Stimulated activated naive CD4-positive, alpha-beta T cell (primary cell): Measurements from ENCODE around the gene SPC24.
A peak's percentile ranks its signal among the peaks of the same experiment; 100 is the strongest.
"Not testable (repeated sequence)": the region's sequence is repeated elsewhere in the genome, so short reads cannot be mapped to it uniquely, and the experiment has no call there.

Experiments used
- DNase-seq, 6 experiments: peaks; one replicate each; lab custom pipeline; 2025; lab: John Stamatoyannopoulos, UW

Gene SPC24

DNA sequence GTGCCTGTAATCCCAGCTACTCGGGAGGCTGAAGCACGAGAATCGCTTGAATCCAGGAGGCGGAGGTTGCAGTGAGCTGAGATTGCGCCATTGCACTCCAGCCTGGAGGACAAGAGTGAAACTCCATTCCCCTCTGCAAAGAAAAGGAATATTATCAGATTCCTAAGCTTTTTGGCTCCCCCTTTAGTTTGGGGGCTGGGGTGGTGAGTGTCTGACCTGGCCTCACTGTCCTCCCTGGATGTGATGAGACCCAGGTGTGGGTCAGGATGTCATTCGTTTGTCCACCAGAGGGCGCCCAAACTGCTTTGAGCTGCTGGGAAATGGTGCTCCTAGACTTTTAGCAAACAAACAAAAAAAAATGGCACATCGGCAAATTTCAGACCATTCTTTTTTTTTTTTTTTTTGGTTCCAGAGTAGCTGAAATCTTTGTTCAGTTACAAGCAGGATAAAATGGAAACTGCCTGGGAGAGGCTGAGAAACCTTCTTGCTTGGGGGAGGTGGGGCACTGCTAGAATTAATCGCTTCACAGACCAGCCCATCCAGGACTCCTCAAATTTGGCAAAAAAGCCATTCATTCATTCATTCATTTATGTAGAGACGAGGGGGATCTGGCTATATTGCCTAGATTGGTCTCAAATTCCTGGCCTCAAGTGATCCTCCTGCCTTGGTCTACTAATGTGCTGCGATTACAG is 29.4 kb downstream of the SPC24 start:
- peak; percentile 31 to 76 (median 60) for DNase-seq

DNA sequence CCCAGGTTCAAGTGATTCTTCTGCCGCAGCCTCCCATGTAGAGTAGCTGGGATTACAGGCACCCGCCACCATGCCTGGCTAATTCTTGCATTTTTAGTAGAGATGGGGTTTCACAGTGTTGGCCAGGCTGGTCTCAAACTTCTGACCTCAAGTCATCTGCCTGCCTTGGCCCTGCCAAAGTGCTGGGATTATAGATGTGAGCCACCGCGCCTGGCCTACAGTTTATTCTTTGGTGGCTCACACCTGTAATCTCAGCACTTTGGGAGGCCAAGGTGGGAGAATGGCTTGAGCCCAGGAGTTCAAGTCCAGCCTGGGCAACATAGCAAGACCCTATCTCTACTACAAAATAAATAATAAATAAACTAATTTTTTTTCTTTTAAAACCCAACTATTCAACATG is 31.4 kb downstream of the SPC24 start:
- not testable (repeated sequence) for DNase-seq

DNA sequence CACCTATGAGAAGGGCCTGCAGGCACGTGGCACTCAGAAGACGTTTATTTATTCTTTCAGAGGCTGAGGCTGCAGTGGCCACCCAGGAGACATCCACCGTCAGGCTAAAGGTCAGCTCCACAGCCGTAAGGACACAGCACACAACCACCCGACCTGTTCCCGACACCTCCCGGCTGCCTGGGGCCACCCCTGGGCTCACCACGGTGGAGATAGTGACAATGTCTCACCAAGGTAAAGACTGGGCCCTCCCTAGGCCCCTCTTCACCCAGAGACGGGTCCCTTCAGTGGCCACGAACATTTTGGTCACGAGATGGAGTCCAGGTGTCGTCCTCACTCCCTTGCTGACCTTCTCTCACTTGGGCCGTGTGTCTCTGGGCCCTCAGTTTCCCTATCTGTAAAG is 32.5 kb downstream of the SPC24 start:
- no peak for DNase-seq

DNA sequence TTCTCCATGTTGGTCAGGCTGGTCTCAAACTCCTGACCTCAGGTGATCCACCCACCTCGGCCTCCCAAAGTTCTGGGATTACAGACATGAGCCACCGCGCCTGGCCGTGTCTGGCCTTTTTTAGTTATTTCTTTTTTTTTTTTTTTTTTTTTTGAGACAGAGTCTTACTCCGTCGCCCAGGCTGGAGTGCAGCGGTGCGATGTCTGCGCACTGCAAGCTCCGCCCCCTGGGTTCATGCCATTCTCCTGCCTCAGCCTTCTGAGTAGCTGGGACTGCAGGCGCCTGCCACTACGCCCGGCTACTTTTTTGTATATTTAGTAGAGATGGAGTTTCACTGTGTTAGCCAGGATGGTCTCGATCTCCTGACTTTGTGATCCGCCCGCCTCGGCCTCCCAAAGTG is 33.6 kb downstream of the SPC24 start:
- not testable (repeated sequence) for DNase-seq

DNA sequence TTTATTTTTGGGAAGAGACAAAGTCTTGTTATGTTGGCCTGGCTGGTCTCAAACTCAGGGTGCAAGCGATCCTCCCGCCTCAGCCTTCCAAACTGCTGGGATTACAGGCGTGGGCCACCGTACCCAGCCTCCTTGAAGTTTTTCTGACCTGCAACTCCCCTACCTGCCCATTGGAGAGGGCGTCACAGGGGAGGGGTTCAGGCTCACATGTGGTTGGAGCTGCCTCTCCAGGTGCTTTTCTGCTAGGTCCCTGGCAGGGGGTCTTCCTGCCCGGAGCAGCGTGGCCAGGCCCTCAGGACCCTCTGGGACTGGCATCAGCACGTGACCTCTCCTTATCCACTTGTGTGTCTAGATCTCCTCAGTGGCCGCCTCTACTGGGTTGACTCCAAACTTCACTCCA is 39.1 kb downstream of the SPC24 start:
- DNase-seq = no peak

DNA sequence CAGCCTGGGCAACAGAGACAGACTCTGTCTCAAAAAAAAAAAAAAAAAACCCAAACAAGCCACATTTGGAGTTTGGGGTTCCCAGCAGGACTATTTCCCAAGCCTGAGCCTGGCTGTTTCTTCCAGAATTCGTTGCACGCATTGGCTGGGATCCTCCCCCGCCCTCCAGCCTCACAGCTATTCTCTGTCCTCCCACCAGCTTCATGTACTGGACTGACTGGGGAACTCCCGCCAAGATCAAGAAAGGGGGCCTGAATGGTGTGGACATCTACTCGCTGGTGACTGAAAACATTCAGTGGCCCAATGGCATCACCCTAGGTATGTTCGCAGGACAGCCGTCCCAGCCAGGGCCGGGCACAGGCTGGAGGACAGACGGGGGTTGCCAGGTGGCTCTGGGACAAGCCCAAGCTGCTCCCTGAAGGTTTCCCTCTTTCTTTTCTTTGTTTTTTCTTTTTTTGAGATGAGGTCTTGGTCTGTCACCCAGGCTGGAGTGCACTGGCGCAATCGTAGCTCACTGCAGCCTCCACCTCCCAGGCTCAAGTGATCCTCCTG is 39.6 kb downstream of the SPC24 start:
- DNase-seq = no peak

DNA sequence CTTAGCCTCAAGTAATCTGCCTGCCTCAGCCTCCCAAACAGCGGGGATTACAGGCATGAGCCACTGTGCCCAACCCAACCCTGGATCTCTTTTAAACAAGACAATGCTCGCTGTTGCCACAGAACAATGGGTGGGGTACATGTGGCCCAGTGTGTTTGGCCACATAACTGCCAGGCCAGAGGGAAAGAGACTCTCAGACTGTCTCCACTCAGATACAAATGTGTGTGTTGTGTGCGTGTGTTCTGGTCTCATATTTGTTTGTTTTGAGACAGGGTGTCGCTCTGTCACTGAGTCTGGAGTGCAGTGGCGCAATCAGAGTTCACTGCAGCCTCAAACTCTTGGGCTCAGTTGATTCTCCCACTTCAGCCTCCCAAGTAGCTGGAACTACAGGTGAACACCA is 40.5 kb downstream of the SPC24 start:
- no peak for DNase-seq

DNA sequence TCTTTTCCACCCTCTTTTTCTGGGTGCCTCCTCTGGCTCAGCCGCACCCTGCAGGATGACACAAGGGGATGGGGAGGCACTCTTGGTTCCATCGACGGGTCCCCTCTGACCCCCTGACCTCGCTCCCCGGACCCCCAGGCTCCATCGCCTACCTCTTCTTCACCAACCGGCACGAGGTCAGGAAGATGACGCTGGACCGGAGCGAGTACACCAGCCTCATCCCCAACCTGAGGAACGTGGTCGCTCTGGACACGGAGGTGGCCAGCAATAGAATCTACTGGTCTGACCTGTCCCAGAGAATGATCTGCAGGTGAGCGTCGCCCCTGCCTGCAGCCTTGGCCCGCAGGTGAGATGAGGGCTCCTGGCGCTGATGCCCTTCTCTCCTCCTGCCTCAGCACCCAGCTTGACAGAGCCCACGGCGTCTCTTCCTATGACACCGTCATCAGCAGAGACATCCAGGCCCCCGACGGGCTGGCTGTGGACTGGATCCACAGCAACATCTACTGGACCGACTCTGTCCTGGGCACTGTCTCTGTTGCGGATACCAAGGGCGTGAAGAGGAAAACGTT is 42.4 kb downstream of the SPC24 start:
- no peak for DNase-seq

DNA sequence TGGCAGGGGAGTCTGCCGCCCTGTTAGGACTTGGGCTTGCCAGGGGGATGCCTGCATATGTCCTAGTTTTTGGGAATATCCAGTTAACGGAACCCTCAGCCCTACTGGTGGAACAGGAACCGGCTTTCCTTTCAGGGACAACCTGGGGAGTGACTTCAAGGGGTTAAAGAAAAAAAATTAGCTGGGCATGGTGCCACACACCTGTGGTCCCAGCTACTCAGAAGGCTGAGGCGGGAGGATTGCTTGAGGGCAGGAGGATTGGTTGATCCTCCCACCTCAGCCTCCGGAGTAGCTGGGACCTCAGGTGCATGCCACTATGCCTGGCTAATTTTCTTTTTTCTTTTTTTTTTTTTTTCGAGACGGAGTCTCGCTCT is 43.8 kb downstream of the SPC24 start:
- no peak for DNase-seq

DNA sequence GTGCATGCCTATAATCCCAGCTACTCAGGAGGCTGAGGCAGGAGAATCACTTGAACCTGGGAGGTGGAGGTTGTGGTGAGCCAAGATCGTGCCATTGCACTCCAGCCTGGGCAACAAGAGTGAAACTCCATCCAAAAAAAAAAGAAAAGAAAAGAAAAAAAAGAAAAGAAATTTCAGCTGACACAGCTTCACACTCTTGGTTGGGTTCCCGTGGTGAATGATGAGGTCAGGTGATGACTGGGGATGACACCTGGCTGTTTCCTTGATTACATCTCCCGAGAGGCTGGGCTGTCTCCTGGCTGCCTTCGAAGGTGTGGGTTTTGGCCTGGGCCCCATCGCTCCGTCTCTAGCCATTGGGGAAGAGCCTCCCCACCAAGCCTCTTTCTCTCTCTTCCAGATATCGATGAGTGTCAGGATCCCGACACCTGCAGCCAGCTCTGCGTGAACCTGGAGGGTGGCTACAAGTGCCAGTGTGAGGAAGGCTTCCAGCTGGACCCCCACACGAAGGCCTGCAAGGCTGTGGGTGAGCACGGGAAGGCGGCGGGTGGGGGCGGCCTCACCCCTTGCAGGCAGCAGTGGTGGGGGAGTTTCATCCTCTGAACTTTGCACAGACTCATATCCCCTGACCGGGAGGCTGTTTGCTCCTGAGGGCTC is 44.3 kb downstream of the SPC24 start:
- DNase-seq = no peak

DNA sequence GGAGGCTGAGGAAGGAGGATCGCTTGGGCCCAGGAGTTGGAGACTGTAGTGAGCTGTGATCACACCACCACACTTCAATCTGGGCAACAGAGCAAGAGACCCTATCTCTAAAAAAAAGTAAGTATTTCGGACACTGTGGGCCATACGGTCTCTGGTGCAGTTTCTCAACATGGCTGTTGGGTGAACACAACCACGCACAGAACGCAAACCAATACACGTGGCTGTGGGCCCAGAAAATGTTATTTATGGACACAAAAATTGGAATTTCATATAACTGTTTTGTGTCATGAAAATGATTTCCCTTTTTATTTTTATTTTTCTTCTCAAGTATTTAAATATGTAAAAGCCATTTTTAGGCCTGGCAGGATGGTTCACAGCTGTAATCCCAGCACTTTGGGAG is 46.8 kb downstream of the SPC24 start:
- DNase-seq = no peak

DNA sequence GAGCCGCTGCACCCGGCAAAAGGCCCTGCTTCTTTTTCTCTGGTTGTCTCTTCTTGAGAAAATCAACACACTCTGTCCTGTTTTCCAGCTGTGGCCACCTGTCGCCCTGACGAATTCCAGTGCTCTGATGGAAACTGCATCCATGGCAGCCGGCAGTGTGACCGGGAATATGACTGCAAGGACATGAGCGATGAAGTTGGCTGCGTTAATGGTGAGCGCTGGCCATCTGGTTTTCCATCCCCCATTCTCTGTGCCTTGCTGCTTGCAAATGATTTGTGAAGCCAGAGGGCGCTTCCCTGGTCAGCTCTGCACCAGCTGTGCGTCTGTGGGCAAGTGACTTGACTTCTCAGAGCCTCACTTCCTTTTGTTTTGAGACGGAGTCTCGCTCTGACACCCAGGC is 49.1 kb downstream of the SPC24 start:
- DNase-seq = no peak

DNA sequence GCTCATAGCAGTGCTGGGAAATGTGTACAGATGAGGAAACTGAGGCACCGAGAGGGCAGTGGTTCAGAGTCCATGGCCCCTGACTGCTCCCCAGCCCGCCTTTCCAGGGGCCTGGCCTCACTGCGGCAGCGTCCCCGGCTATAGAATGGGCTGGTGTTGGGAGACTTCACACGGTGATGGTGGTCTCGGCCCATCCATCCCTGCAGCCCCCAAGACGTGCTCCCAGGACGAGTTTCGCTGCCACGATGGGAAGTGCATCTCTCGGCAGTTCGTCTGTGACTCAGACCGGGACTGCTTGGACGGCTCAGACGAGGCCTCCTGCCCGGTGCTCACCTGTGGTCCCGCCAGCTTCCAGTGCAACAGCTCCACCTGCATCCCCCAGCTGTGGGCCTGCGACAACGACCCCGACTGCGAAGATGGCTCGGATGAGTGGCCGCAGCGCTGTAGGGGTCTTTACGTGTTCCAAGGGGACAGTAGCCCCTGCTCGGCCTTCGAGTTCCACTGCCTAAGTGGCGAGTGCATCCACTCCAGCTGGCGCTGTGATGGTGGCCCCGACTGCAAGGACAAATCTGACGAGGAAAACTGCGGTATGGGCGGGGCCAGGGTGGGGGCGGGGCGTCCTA is 50.5 kb downstream of the SPC24 start:
- DNase-seq = no peak

DNA sequence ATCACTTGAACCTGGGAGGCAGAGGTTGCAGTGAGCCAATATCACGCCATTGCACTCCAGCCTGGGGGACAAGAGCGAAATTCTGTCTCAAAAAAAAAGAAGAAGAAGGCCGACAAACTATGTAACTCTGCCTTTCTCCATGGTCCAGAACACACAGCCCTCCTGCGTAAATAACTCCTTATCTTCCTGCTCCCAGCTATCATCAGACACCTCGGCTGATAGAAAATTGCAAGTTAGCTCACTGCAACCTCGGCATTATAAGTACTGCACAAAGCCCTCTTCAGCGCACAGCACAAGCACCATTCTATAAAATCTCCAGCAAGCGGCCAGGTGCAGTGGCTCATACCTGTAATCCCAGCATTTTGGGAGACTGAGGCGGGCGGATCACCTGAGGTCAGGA is 51.9 kb downstream of the SPC24 start:
- DNase-seq = not testable (repeated sequence)

DNA sequence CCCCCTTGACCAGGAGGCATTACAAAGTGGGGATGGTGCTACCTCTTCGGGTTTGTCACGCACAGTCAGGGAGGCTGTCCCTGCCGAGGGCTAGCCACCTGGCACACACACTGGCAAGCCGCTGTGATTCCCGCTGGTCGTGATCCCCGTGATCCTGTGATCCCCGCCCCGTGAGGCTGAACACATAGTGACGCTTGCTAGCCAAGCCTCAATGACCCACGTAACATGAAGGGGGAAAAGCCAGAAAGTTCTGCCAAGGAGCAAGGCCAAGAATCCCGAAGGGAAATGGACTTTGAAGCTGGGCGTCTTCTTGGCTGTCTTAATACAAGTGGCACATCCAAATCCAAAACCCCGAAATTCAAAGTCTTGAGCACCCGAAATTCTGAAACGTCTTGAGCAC is 52.6 kb downstream of the SPC24 start:
- DNase-seq = no peak

DNA sequence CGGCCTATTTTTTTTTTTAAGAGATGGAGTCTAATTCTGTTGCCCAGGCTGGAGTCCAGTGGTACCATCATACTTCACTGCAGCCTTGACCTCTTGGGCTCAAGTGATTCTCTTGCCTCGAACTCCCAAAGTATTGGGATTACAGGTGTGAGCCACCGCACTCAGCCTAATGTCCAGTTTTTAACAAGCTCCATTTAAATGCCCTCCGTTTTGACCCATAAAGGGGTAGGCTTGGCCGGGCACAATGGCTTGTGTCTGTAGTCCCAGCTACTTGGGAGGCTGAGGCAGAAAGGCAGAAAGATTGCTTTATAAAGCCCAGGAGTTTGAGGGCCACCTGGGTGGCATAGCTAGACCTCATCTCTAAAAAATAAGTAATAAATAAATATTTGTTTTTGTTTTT is 54.5 kb downstream of the SPC24 start:
- no peak for DNase-seq

DNA sequence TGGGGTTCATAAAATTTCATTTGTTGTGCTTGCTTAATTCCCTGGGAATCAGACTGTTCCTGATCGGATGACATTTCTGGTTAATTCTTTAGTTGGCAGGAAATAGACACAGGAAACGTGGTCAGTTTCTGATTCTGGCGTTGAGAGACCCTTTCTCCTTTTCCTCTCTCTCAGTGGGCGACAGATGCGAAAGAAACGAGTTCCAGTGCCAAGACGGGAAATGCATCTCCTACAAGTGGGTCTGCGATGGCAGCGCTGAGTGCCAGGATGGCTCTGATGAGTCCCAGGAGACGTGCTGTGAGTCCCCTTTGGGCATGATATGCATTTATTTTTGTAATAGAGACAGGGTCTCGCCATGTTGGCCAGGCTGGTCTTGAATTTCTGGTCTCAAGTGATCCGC is 55.5 kb downstream of the SPC24 start:
- DNase-seq = no peak

DNA sequence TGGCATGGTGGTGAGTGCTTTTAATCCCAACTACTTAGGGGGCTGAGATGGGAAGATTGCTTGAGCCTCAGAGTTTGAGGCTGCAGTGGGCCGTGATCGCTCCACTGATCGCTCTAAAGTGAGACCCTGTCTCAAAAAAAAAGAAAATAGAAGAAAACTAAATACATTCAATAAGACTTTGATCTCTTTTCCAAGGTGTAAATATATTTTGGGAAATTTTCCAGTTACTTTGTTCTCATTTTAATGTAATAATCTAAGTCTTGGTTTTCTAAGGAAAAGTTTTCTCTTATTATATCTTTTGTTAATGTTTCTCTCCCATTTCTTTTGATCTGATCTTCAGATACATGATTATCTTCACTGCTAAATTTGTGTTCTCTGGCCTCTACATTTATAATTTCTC is 56.7 kb downstream of the SPC24 start:
- DNase-seq = no peak

DNA sequence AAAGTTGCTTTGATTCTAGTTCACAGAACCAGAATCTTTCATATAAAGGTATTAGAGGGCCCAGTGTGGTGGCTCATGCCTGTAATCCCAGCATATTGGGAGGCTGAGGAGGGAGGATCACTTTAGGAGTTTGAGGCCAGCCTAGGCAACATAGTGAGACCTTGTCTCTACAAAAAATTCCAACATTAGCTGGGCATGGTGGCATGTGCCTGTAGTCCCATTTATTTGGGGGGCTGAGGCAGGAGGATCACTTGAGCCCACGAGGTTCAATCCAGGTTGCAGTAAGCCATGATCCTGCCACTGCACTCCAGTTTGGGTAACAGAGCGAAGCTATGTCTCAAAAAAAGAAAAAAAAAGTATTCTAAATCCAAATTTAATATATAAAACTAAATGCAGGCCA is 57.3 kb downstream of the SPC24 start:
- DNase-seq = no peak

DNA sequence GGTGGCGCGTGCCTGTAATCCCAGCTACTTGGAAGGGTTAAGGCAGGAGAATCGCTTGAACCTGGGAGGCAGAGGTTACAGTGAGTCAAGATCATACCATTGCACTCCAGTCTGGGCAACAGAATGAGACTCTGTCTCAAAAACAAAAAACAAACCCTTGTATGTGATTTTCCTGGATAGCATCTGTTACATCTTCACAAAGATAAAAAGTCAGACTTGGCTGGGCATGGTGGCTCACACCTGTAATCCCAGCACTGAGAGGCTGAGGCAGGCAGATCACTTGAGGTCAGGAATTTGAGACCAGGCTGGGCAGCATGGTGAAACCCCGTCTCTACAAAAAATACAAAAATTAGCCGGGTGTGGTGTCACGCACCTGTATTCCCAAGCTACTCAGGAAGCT is 58.2 kb downstream of the SPC24 start:
- DNase-seq = not testable (repeated sequence)

DNA sequence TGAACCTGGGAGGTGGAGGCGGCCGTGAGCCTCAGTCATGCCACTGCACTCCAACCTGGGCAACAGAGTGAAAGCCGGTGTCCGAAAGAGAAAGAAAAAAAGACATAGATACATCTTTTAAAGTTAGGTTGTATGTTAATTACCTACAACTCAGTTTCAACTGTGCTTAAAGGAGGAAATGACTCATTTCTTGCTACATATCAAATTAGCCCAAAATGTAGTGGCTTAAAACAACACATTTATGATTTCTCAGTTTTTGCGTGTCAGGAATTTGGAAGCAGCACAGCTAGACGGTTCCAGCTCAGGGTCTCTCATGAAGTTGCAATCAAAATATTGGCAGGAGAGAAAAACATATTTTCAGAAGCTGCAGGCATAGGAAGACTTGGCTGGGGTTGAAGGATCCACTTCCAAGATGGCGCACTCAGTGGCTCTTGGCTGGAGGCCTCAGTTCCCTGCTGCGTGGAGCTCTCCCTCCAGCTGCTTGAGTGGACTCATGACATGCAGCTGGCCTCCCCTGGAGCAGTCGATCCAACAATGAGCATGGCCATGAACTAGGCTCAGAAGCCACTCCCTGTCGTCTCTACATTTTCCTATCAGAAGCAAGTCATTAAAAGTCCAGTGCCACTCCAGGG is 59.3 kb downstream of the SPC24 start:
- no peak for DNase-seq
